Measurements from ENCODE around the gene TNFAIP8L1. TPM values are rescaled to one million over a fixed set of nuclear protein-coding genes. Genes with fewer than 3 reads are reported as not detected.

Gene TNFAIP8L1
- total and polyA plus RNA-seq, 4 donors: 12.1 to 22.0 (median 15.7) TPM

DNA sequence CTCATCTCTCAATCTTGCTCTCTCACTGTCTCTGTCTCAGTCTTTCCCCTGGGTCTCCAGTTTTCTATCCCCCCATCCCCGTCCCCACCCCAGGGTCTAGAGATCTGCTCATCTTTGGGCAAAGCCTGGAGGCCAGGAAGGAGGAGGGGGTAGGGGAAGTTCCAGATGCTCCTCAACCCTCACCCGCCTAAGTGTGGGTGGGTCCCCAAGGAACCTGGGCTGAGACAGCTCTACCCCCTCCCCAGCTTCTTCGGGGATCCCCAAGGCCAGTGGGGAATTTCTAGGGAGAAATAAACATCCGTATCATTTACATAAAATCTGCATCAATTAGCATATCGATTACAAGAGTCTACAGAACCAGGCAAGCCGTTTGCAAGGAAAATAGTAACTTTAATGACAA, 48.0 kb upstream of the TNFAIP8L1 start:
- Histone ChIP-seq H3K9me3 (ENCODE audit: control insufficient read depth in 4 of 4, insufficient read depth in 3 of 4, low read length in 3 of 4) (peaks cover 0 to 2% (median 0%) of the 10 kb centered on the region in 4 donors), H3K4me1 (ENCODE audit: control insufficient read depth in 5 of 5, insufficient read depth in 5 of 5, low read length in 5 of 5) (no peaks in the 10 kb centered on the region), H3K27ac (ENCODE audit: low read depth in 1 of 2, low read length in 1 of 2) (no peak overlapping the region), H3K4me3 (no peak overlapping the region), H3K9ac (ENCODE audit: insufficient read depth in 1 of 2, low read length in 2 of 2) (no peak overlapping the region), H3K36me3 (ENCODE audit: control insufficient read depth in 4 of 4, insufficient read depth in 4 of 4, low read length in 4 of 4) (no peaks in the 10 kb centered on the region), H3K27me3 (ENCODE audit: control insufficient read depth in 3 of 3, insufficient read depth in 3 of 3, low read length in 2 of 3) (peaks cover 0 to 6% (median 6%) of the 10 kb centered on the region in 3 donors)
- 38 to 52% methylated on average over 6 of the region's 6 CpGs for WGBS, 2 donors
- no peak for DNase-seq
- TF ChIP-seq, protein P1, sequence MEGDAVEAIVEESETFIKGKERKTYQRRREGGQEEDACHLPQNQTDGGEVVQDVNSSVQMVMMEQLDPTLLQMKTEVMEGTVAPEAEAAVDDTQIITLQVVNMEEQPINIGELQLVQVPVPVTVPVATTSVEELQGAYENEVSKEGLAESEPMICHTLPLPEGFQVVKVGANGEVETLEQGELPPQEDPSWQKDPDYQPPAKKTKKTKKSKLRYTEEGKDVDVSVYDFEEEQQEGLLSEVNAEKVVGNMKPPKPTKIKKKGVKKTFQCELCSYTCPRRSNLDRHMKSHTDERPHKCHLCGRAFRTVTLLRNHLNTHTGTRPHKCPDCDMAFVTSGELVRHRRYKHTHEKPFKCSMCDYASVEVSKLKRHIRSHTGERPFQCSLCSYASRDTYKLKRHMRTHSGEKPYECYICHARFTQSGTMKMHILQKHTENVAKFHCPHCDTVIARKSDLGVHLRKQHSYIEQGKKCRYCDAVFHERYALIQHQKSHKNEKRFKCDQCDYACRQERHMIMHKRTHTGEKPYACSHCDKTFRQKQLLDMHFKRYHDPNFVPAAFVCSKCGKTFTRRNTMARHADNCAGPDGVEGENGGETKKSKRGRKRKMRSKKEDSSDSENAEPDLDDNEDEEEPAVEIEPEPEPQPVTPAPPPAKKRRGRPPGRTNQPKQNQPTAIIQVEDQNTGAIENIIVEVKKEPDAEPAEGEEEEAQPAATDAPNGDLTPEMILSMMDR (IDR thresholded peaks at IDR 0.05; ENCODE audit: control extremely low read depth, extremely low read depth): no peak
- ATAC-seq (ENCODE audit: insufficient read depth, low FRiP score): no peak

DNA sequence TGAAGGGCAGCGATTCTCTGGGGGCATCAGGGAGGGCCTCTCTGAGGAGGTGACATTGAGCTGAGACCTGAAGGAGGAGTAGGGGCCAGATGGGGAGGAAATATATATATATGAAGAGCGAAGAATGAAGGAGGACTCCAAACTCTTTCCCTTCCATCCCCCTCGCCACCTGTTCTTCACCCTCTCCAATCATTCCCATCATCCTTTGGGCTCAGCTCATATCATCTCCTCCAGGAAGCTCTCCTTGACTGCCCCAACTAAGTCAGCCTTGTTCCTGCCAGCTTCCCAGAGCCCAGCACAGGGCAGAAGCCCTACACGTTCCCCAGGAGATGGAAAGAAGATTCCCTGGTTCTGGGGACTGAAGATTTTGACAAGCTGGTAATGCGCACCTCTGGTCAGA, 46.9 kb upstream of the TNFAIP8L1 start:
- Histone ChIP-seq H3K9me3 (ENCODE audit: control insufficient read depth in 4 of 4, insufficient read depth in 3 of 4, low read length in 3 of 4) (peaks cover 0 to 2% (median 0%) of the 10 kb centered on the region in 4 donors), H3K9ac (ENCODE audit: insufficient read depth in 1 of 2, low read length in 2 of 2) (no peak overlapping the region), H3K36me3 (ENCODE audit: control insufficient read depth in 4 of 4, insufficient read depth in 4 of 4, low read length in 4 of 4) (no peaks in the 10 kb centered on the region), H3K4me3 (no peak overlapping the region), H3K27ac (ENCODE audit: low read depth in 1 of 2, low read length in 1 of 2) (no peak overlapping the region), H3K27me3 (ENCODE audit: control insufficient read depth in 3 of 3, insufficient read depth in 3 of 3, low read length in 2 of 3) (peaks cover 0 to 13% (median 8%) of the 10 kb centered on the region in 3 donors), H3K4me1 (ENCODE audit: control insufficient read depth in 5 of 5, insufficient read depth in 5 of 5, low read length in 5 of 5) (peaks cover 0 to 1% (median 0%) of the 10 kb centered on the region in 5 donors)
- TF ChIP-seq, protein P1 (IDR thresholded peaks at IDR 0.05; ENCODE audit: control extremely low read depth, extremely low read depth): no peak
- no peak for ATAC-seq (ENCODE audit: insufficient read depth, low FRiP score)
- 66 to 70% methylated on average over 5 of the region's 5 CpGs for WGBS, 2 donors
- DNase-seq: no peak

DNA sequence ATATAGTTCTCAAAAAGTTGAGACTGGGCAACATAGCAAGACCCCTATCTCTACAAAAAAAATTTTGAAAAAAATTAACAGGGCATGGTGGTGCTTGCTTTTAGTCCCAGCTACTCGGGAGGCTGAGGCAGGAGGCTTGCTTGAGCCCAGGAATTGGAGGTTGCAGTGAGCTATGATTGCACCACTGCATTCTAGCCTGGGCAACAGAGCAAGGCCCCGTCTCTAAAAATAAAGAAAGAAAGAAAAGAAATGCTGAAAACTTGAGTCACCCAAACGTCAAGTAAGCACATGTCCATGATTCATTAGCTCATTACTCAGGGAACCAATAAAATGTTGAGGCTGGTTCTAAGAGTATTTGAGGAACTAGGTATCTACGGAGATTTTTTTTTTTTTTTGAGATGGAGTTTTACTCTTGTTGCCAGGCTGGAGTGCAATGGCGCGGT, 45.9 kb upstream of the TNFAIP8L1 start:
- ATAC-seq (ENCODE audit: insufficient read depth, low FRiP score): no peak
- WGBS, 2 donors: 52 to 61% methylated on average over 6 of the region's 6 CpGs

More for the DNA sequence above, 45.9 kb upstream of the TNFAIP8L1 start:
- Histone ChIP-seq H3K9ac (ENCODE audit: insufficient read depth in 1 of 2, low read length in 2 of 2) (no peak overlapping the region), H3K36me3 (ENCODE audit: control insufficient read depth in 4 of 4, insufficient read depth in 4 of 4, low read length in 4 of 4) (no peaks in the 10 kb centered on the region), H3K4me3 (no peak overlapping the region), H3K27me3 (ENCODE audit: control insufficient read depth in 3 of 3, insufficient read depth in 3 of 3, low read length in 2 of 3) (peaks cover 0 to 13% (median 11%) of the 10 kb centered on the region in 3 donors), H3K9me3 (ENCODE audit: control insufficient read depth in 4 of 4, insufficient read depth in 3 of 4, low read length in 3 of 4) (peaks cover 0 to 2% (median 0%) of the 10 kb centered on the region in 4 donors), H3K27ac (ENCODE audit: low read depth in 1 of 2, low read length in 1 of 2) (no peak overlapping the region), H3K4me1 (ENCODE audit: control insufficient read depth in 5 of 5, insufficient read depth in 5 of 5, low read length in 5 of 5) (peaks cover 0 to 3% (median 0%) of the 10 kb centered on the region in 5 donors)
- no peak for DNase-seq
- TF ChIP-seq, protein P1 (IDR thresholded peaks at IDR 0.05; ENCODE audit: control extremely low read depth, extremely low read depth): no peak
